Activated naive CD4-positive, alpha-beta T cell treated with anti-CD3 and anti-CD28 coated beads, Interleukin-2, amount 10 ng/mL, durations not matched to agents 7 days and 5 days (primary cell): ENCODE measurements around the gene TRIM46.
"Not testable (repeated sequence)": the region's sequence is repeated elsewhere in the genome, so short reads cannot be mapped to it uniquely, and the experiment has no call there.

Source experiments
- CTCF ChIA-PET: fragments of 350-600 bp; sonication (Branson Sonifier 250); formaldehyde crosslinking; loops from one replicate; lab custom pipeline; 2021; ENCODE audit warnings: antibody characterized with exemption; lab: Charles Lee
- DNase-seq: peaks from one replicate; pipeline ENCODE4 v3.0.0-alpha.2; 2020
- H3K27ac Mint-ChIP-seq: one replicate; pipeline ENCODE4 v1.8.0; 2021; ENCODE audit warnings: mild to moderate bottlenecking, moderate library complexity, mixed read lengths
- H3K27me3 Mint-ChIP-seq: one replicate; pipeline ENCODE4 v1.8.0; 2021; ENCODE audit warnings: mild to moderate bottlenecking, mixed read lengths
- H3K36me3 Mint-ChIP-seq: one replicate; pipeline ENCODE4 v1.8.0; 2021; ENCODE audit warnings: mixed read lengths
- H3K4me1 Mint-ChIP-seq: one replicate; pipeline ENCODE4 v1.8.0; 2021; ENCODE audit warnings: mixed read lengths
- H3K4me3 Mint-ChIP-seq: one replicate; pipeline ENCODE4 v1.8.0; 2021; ENCODE audit warnings: mild to moderate bottlenecking, moderate library complexity, mixed read lengths
- H3K9me3 Mint-ChIP-seq: one replicate; pipeline ENCODE4 v1.8.0; 2021; ENCODE audit warnings: mixed read lengths

The TRIM46 gene

DNA sequence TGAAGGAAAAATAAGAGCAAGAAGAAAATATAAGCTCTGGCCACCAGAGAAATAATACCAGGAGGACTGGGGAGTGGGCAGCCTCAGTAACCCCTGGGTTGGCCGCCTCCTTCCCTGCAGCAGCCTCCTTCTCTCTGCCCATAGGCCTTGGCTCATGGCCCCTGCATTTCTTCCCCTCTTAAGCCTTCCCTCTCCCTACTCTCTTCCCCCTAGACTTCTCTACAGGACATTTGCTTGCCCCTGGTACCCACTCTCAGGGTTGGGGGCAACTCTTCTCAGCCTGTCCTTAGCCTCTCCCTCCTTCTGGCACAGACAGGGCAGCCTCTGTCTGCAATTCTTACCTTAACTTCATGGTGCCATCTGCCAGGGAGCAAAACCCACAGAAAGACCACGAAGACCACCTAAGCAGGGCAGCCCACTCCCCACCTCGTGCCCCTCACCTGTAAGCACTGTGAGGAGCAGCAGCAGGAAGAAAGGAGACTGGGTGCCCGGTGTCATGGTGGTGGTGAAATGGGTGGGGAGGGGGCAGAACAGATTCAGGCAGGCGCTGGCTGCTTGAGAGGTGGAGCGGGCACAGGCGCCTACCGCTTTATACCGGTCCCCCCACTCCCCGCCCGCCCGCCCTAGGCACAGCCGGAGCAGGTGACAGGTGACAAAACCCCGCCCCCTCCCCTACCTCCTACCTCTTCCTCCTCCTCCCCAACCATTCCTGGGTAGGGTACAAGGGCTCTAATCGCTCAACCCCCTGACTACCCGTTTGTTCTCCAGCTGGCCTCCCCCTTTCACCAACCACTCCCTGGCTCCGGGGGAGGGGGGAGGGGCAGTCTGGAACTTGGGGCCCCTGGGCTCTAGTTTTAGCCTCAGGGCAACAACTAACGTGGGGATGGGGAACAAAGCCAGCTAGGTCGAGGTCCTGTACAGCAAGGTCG is 19.0 kb downstream of the TRIM46 start:
- Mint-ChIP-seq H3K27me3 (no peaks in the 10 kb centered on the region), H3K36me3 (peaks cover 20% of the 10 kb centered on the region), H3K4me1 (peaks cover 45% of the 10 kb centered on the region), H3K27ac (peak overlapping the region; percentile 99), H3K4me3 (peak overlapping the region; percentile 83), H3K9me3 (no peaks in the 10 kb centered on the region)
- peak; percentile 70 for DNase-seq
- CTCF ChIA-PET = interaction anchor here (1.0 to 3.8 kb wide), 9 partner anchors 8 to 108 kb away, joined by 3 to 56 read pairs (median 5); partner anchors contain the start of genes KRTCAP2, MTX1, THBS3 and TRIM46

- Mint-ChIP-seq H3K27me3 (no peaks in the 10 kb centered on the region), H3K36me3 (peaks cover 22% of the 10 kb centered on the region), H3K27ac (peak overlapping the region; percentile 99), H3K9me3 (no peaks in the 10 kb centered on the region), H3K4me1 (peaks cover 39% of the 10 kb centered on the region), H3K4me3 (peak overlapping the region; percentile 83)
- peak; percentile 81 for DNase-seq
- CTCF ChIA-PET = interaction anchor here (0.8 to 3.8 kb wide), 11 partner anchors 9 to 109 kb away, joined by 3 to 56 read pairs (median 4); partner anchors contain the start of genes KRTCAP2, MTX1, THBS3 and TRIM46
Observed at GRCh38 chr1:155193275-155193990, 19.8 kb downstream of the TRIM46 start.

- H3K9me3 Mint-ChIP-seq, DNase-seq, H3K27me3 Mint-ChIP-seq: not testable (repeated sequence)
- peaks cover 22% of the 10 kb centered on the region for H3K36me3 Mint-ChIP-seq
- H3K4me3 Mint-ChIP-seq = peak overlapping the region; percentile 83
- CTCF ChIA-PET = interaction anchor here (0.8 to 3.8 kb wide), 12 partner anchors 9 to 109 kb away, joined by 3 to 56 read pairs (median 4); partner anchors contain the start of genes KRTCAP2, MTX1, THBS3 and TRIM46
- H3K4me1 Mint-ChIP-seq = peaks cover 39% of the 10 kb centered on the region
- H3K27ac Mint-ChIP-seq = peak overlapping the region; percentile 99
Observed at GRCh38 chr1:155193991-155194240, 20.3 kb downstream of the TRIM46 start.

DNA sequence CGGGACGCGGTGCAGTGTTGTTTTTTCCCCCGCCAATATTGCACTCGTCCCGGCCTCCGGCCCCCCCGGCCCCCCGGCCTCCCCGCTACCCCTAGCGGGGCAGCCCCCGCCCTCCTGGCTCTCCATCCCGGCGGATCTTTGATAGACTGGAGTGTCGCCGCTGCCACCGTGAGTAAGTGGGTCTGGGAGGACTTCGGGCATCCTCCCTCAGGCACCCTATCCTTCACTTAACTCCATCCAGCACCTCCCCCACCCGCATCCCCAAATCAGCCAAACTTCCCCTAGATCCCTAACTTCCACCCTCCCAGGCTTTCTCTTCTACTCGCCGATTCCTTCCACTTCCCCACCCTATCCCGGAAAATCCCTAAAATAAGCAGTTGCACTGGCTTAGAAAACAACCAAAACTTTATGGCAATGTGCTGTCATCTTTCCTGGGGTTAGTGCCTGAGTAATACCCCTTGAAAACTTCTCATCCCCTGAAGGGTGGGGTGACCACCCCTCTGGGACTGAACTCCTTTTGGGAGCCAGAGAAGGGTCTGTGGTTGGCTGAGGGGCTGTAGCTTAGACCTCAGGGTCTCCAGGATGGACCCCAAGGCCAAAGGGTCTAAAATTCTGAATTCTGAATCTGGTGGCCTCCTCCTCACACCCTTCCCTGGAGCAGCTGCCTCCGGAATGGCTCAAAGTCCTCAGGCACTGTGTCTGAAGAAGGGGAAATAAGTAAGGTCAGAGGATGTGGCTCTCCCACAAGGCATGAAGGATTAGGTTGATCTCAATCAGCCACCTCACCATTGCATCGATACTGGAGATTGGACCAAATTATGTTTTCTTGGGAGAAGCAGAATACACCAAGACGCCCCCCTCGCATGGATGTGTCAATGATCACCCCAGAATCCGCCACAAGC is 21.8 kb downstream of the TRIM46 start:
- Mint-ChIP-seq H3K36me3 (peaks cover 22% of the 10 kb centered on the region), H3K4me3 (peak overlapping the region; percentile 81), H3K27ac (peak overlapping the region; percentile 80), H3K27me3 (no peaks in the 10 kb centered on the region), H3K9me3 (no peaks in the 10 kb centered on the region), H3K4me1 (peaks cover 39% of the 10 kb centered on the region)
- no peak for DNase-seq
- CTCF ChIA-PET = interaction anchor here (3.8 kb wide), 2 partner anchors 12 to 21 kb away, joined by 44 to 56 read pairs; partner anchors contain the start of genes KRTCAP2, MTX1, THBS3 and TRIM46

GRCh38 chr1:155196103-155196892 is 22.6 kb downstream of the TRIM46 start:
- DNase-seq = no peak
- Mint-ChIP-seq H3K9me3 (no peaks in the 10 kb centered on the region), H3K4me1 (peaks cover 39% of the 10 kb centered on the region), H3K4me3 (peak overlapping the region; percentile 81), H3K27me3 (no peaks in the 10 kb centered on the region), H3K36me3 (peaks cover 22% of the 10 kb centered on the region), H3K27ac (no peak overlapping the region)
- CTCF ChIA-PET = no interaction called here

GRCh38 chr1:155196893-155197638 is 23.4 kb downstream of the TRIM46 start:
- Mint-ChIP-seq H3K4me1 (peaks cover 36% of the 10 kb centered on the region), H3K9me3 (no peaks in the 10 kb centered on the region), H3K27me3 (no peaks in the 10 kb centered on the region), H3K4me3 (no peak overlapping the region), H3K36me3 (peaks cover 19% of the 10 kb centered on the region), H3K27ac (no peak overlapping the region)
- CTCF ChIA-PET = no interaction called here
- DNase-seq = no peak

GRCh38 chr1:155197901-155198546 is 24.4 kb downstream of the TRIM46 start:
- CTCF ChIA-PET = no interaction called here
- no peaks in the 10 kb centered on the region for H3K27me3 Mint-ChIP-seq
- no peak for DNase-seq
- H3K4me3 Mint-ChIP-seq = no peak overlapping the region
- H3K36me3 Mint-ChIP-seq = peaks cover 17% of the 10 kb centered on the region
- H3K4me1 Mint-ChIP-seq = peaks cover 28% of the 10 kb centered on the region
- no peaks in the 10 kb centered on the region for H3K9me3 Mint-ChIP-seq
- H3K27ac Mint-ChIP-seq = no peak overlapping the region

DNA sequence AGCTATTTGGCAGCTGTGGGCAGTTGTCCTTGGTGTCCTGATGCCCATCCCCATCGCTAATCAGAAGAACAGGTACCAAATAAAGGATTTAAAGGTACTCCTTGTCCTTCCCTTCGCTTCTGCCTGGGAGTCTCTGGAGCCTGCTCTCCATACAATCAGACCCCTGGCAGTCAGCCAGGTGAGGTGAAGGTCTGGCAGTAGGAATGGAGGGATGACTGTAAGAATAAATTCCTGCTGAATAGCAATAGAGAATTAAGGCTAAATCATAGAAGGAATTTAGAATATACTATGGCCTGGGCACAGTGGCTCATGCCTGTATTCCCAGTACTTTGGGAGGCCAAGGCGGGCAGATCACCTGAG is 24.9 kb downstream of the TRIM46 start:
- H3K9me3 Mint-ChIP-seq = no peaks in the 10 kb centered on the region
- H3K36me3 Mint-ChIP-seq = peaks cover 17% of the 10 kb centered on the region
- no peak overlapping the region for H3K4me3 Mint-ChIP-seq
- no peak overlapping the region for H3K27ac Mint-ChIP-seq
- peaks cover 22% of the 10 kb centered on the region for H3K4me1 Mint-ChIP-seq
- DNase-seq = no peak
- H3K27me3 Mint-ChIP-seq = no peaks in the 10 kb centered on the region
- CTCF ChIA-PET = no interaction called here

DNA sequence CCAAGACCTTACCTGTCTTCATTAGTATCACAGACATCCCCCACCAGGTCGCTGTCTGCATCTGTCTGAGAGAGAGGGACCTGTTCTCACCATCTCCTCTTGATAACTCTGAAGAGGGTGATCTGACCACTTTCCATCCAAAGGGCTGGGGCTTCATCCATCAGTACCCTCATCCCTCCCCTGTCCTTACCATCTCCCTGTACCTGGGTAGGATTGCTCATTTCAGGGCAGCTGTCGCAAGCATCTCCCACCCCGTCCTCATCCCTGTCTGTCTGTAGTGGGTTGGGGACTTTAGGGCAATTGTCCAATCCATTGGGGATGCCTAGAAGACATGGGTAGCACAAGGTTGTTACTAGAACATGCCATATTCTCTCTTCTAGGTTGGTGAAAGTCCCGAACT is 26.1 kb downstream of the TRIM46 start:
- CTCF ChIA-PET = no interaction called here
- no peak for DNase-seq
- H3K4me1 Mint-ChIP-seq = peaks cover 13% of the 10 kb centered on the region
- H3K4me3 Mint-ChIP-seq = no peak overlapping the region
- no peak overlapping the region for H3K27ac Mint-ChIP-seq
- H3K36me3 Mint-ChIP-seq = peaks cover 17% of the 10 kb centered on the region
- H3K9me3 Mint-ChIP-seq = no peaks in the 10 kb centered on the region
- H3K27me3 Mint-ChIP-seq = no peaks in the 10 kb centered on the region

DNA sequence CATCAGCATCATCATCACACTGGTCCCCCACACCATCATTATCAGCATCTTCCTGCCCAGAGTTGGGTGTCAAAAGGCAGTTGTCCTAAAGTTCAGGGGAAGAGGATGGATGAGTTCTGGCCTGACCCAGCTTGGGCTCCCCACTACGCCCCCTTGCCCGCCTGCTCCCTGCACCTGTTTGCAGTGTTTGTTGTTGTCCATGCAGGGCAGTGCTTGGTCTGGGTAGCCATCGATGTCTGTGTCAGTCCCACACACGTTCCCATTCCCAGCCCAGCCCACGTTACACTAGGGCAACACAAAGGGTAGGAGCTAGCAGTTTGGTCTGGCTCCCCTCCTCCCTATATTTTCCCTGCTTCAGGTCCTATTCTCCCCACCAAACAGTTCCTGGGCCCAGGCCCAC is 27.3 kb downstream of the TRIM46 start:
- Mint-ChIP-seq H3K36me3 (peaks cover 17% of the 10 kb centered on the region), H3K27me3 (no peaks in the 10 kb centered on the region), H3K9me3 (no peaks in the 10 kb centered on the region), H3K4me3 (no peak overlapping the region), H3K27ac (no peak overlapping the region), H3K4me1 (peaks cover 5% of the 10 kb centered on the region)
- no peak for DNase-seq
- CTCF ChIA-PET = interaction anchor here (1.0 kb wide), 1 partner anchor 26 kb away, joined by 3 read pairs; no protein-coding TSS in a partner anchor

- H3K27me3 Mint-ChIP-seq = no peaks in the 10 kb centered on the region
- no peak for DNase-seq
- H3K4me1 Mint-ChIP-seq = peaks cover 6% of the 10 kb centered on the region
- no peaks in the 10 kb centered on the region for H3K9me3 Mint-ChIP-seq
- H3K27ac Mint-ChIP-seq = no peak overlapping the region
- H3K36me3 Mint-ChIP-seq = peaks cover 8% of the 10 kb centered on the region
- CTCF ChIA-PET = no interaction called here
- H3K4me3 Mint-ChIP-seq = no peak overlapping the region
Observed at GRCh38 chr1:155202198-155202597, 28.5 kb downstream of the TRIM46 start.
